Measurements from ENCODE around the gene IL15RA. TPM values are rescaled to one million over a fixed set of nuclear protein-coding genes. Genes with fewer than 3 reads are reported as not detected.

The IL15RA gene
- total RNA-seq, 1 donor from 2014 or later, result 3.1 TPM

GRCh38 chr10:5970527-5970926, 6.8 kb downstream of the IL15RA start:
- no peaks in the 10 kb centered on the region for H3K4me1 ChIP-seq (ENCODE audit: insufficient read depth, low read length)
- DNase-seq (ENCODE audit: low read depth) (no peak), FAIRE-seq (no peak)
- H3K4me2 ChIP-seq (ENCODE audit: low read length), result no peak overlapping the region
- no peaks in the 10 kb centered on the region for H3K4me1 Mint-ChIP-seq (ENCODE audit: low read depth, unreplicated experiment)
- no peak overlapping the region for H3K9ac ChIP-seq (ENCODE audit: low read length)
- no peaks in the 10 kb centered on the region for H4K20me1 ChIP-seq (ENCODE audit: insufficient read depth, low read length)
- H3K9me3 ChIP-seq (ENCODE audit: insufficient read depth, low read depth, low read length), result no peaks in the 10 kb centered on the region
- H3K9me3 Mint-ChIP-seq (ENCODE audit: unreplicated experiment), result no peaks in the 10 kb centered on the region
- H3K27ac Mint-ChIP-seq (ENCODE audit: unreplicated experiment), result no peak overlapping the region
- H3K4me3 ChIP-seq (ENCODE audit: insufficient read depth, low read depth, low read length), result no peak overlapping the region
- H2AFZ ChIP-seq (ENCODE audit: low read depth, low read length), result no peak overlapping the region
- no peak overlapping the region for H3K4me3 Mint-ChIP-seq (ENCODE audit: unreplicated experiment)
- H3K27me3 ChIP-seq (ENCODE audit: insufficient read depth, low read length), result no peaks in the 10 kb centered on the region
- H3K79me2 ChIP-seq (ENCODE audit: insufficient read depth, low read length), result no peaks in the 10 kb centered on the region
- no peaks in the 10 kb centered on the region for H3K36me3 Mint-ChIP-seq (ENCODE audit: low read depth, unreplicated experiment)
- H3K36me3 ChIP-seq (ENCODE audit: insufficient read depth, low read length), result no peaks in the 10 kb centered on the region
- H3K27ac ChIP-seq (ENCODE audit: low read depth, low read length), result no peak overlapping the region
- H3K27me3 Mint-ChIP-seq (ENCODE audit: low read depth, unreplicated experiment), result peaks cover 10% of the 10 kb centered on the region
- no peak for TF ChIP-seq EZH2 (IDR thresholded peaks at IDR 0.05; ENCODE audit: insufficient read depth, low read length)
- no peak for TF ChIP-seq CTCF (IDR thresholded peaks at IDR 0.05; ENCODE audit: insufficient read depth, low read depth, low read length)

- FAIRE-seq, result no peak
- H3K9ac ChIP-seq (ENCODE audit: low read length), result no peak overlapping the region
- H3K36me3 ChIP-seq (ENCODE audit: insufficient read depth, low read length), result no peaks in the 10 kb centered on the region
- no peaks in the 10 kb centered on the region for H3K9me3 Mint-ChIP-seq (ENCODE audit: unreplicated experiment)
- no peaks in the 10 kb centered on the region for H3K4me1 ChIP-seq (ENCODE audit: insufficient read depth, low read length)
- no peak overlapping the region for H3K4me3 ChIP-seq (ENCODE audit: insufficient read depth, low read depth, low read length)
- no peak overlapping the region for H3K27ac Mint-ChIP-seq (ENCODE audit: unreplicated experiment)
- H3K4me3 Mint-ChIP-seq (ENCODE audit: unreplicated experiment), result no peak overlapping the region
- H3K4me2 ChIP-seq (ENCODE audit: low read length), result no peak overlapping the region
- no peaks in the 10 kb centered on the region for H3K27me3 ChIP-seq (ENCODE audit: insufficient read depth, low read length)
- H3K4me1 Mint-ChIP-seq (ENCODE audit: low read depth, unreplicated experiment), result no peaks in the 10 kb centered on the region
- H3K27me3 Mint-ChIP-seq (ENCODE audit: low read depth, unreplicated experiment), result peaks cover 11% of the 10 kb centered on the region
- H3K36me3 Mint-ChIP-seq (ENCODE audit: low read depth, unreplicated experiment), result no peaks in the 10 kb centered on the region
- no peaks in the 10 kb centered on the region for H4K20me1 ChIP-seq (ENCODE audit: insufficient read depth, low read length)
- no peak overlapping the region for H2AFZ ChIP-seq (ENCODE audit: low read depth, low read length)
- H3K79me2 ChIP-seq (ENCODE audit: insufficient read depth, low read length), result no peaks in the 10 kb centered on the region
- H3K27ac ChIP-seq (ENCODE audit: low read depth, low read length), result no peak overlapping the region
- TF ChIP-seq EZH2 (IDR thresholded peaks at IDR 0.05; ENCODE audit: insufficient read depth, low read length), result no peak
- TF ChIP-seq CTCF (IDR thresholded peaks at IDR 0.05; ENCODE audit: insufficient read depth, low read depth, low read length), result no peak
- no peak for DNase-seq (ENCODE audit: low read depth)
- no peaks in the 10 kb centered on the region for H3K9me3 ChIP-seq (ENCODE audit: insufficient read depth, low read depth, low read length)
Observed at GRCh38 chr10:5970066-5970465, 7.3 kb downstream of the IL15RA start.

DNA sequence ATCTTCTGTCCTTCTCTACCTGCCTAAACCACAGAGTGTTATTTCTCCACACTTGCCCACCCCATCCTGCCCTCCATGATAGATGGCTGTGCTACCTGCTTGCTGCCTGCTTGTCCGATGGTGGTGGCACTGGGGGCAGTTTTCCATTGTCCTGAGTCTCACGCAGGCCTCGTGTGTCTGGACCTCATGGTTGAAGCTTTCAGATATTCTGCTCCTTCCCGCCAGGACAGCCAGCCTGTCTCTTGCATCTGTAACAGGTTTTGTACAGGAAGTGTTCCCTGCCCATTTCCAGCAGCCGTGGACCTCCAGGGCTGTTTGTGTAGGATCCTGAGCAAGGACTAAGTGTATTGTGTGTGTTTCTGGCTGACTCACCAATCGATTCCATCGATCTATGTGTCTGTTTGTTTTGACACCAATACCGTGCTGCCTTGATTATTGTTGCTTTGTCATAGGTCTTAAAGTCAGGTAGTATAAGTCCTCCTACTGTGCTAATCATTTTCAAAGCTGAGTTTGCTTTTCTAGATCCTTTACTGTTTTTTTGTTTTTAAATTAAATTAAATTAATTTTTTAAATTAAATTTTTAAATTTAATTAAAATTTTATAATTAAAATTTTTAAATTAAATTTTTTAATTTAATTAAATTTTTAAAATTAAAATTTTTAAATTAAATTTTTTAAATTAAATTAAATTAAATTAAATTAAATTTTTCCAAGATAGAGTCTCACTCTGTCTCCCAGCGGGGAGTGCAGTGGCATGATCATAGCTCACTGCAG, 8.5 kb downstream of the IL15RA start:
- no peak for TF ChIP-seq EZH2 (IDR thresholded peaks at IDR 0.05; ENCODE audit: insufficient read depth, low read length)
- TF ChIP-seq CTCF (IDR thresholded peaks at IDR 0.05; ENCODE audit: insufficient read depth, low read depth, low read length), result no peak

More for the DNA sequence above, 8.5 kb downstream of the IL15RA start:
- no peak overlapping the region for H3K4me2 ChIP-seq (ENCODE audit: low read length)
- no peaks in the 10 kb centered on the region for H3K36me3 ChIP-seq (ENCODE audit: insufficient read depth, low read length)
- H3K4me3 Mint-ChIP-seq (ENCODE audit: unreplicated experiment), result no peak overlapping the region
- H3K27ac ChIP-seq (ENCODE audit: low read depth, low read length), result no peak overlapping the region
- H3K4me3 ChIP-seq (ENCODE audit: insufficient read depth, low read depth, low read length), result no peak overlapping the region
- no peaks in the 10 kb centered on the region for H3K36me3 Mint-ChIP-seq (ENCODE audit: low read depth, unreplicated experiment)
- H3K9ac ChIP-seq (ENCODE audit: low read length), result no peak overlapping the region
- H4K20me1 ChIP-seq (ENCODE audit: insufficient read depth, low read length), result no peaks in the 10 kb centered on the region
- no peaks in the 10 kb centered on the region for H3K9me3 ChIP-seq (ENCODE audit: insufficient read depth, low read depth, low read length)
- no peak overlapping the region for H3K27ac Mint-ChIP-seq (ENCODE audit: unreplicated experiment)
- DNase-seq (ENCODE audit: low read depth), result no peak
- no peaks in the 10 kb centered on the region for H3K9me3 Mint-ChIP-seq (ENCODE audit: unreplicated experiment)
- H3K4me1 ChIP-seq (ENCODE audit: insufficient read depth, low read length), result no peaks in the 10 kb centered on the region
- peaks cover 19% of the 10 kb centered on the region for H3K27me3 Mint-ChIP-seq (ENCODE audit: low read depth, unreplicated experiment)
- FAIRE-seq, result no peak
- no peaks in the 10 kb centered on the region for H3K27me3 ChIP-seq (ENCODE audit: insufficient read depth, low read length)
- no peaks in the 10 kb centered on the region for H3K79me2 ChIP-seq (ENCODE audit: insufficient read depth, low read length)
- H2AFZ ChIP-seq (ENCODE audit: low read depth, low read length), result no peak overlapping the region
- H3K4me1 Mint-ChIP-seq (ENCODE audit: low read depth, unreplicated experiment), result peaks cover 2% of the 10 kb centered on the region
